Caco-2 (cell line): Measurements from ENCODE around the gene POLR2J3. TPM values are rescaled to one million over a fixed set of nuclear protein-coding genes. Genes with fewer than 3 reads are reported as not detected.
"Not testable (repeated sequence)": the region's sequence is repeated elsewhere in the genome, so short reads cannot be mapped to it uniquely, and the experiment has no call there.

ENCODE experiments used
- BruUV-seq: library from RNA; stranded (reverse); fragments of 400-500 nt; replicated peaks from 2 replicates; lab custom pipeline; 2021; lab: Mats Ljungman, UMichigan
- CTCF ChIA-PET: fragments of 300-600 bp; sonication (Branson Sonifier 250); formaldehyde crosslinking; loops from one replicate; lab custom pipeline; 2022; ENCODE audit warnings: antibody characterized with exemption; lab: Charles Lee
- POLR2A ChIA-PET: fragments of 300-600 bp; sonication (Branson Sonifier 250); formaldehyde crosslinking; loops from one replicate; lab custom pipeline; 2022; ENCODE audit warnings: antibody characterized with exemption; lab: Charles Lee
- DNase-seq, 2 experiments: peaks; one replicate each; pipeline versions ENCODE4 v3.0.0 to v3.0.0-alpha.2; 2020 to 2022
- H3K27me3 ChIP-seq: replicated peaks from 2 replicates; pipeline ENCODE4 v1.6.0; 2011; ENCODE audit warnings: low read length; ENCODE audit not compliant: control insufficient read depth, insufficient read depth
- H3K36me3 ChIP-seq: 2 replicates; pipeline ENCODE4 v1.5.1; 2011; ENCODE audit warnings: low read length; ENCODE audit not compliant: control insufficient read depth, insufficient read depth
- H3K4me1 ChIP-seq: fragments of 250-450 bp; sonication (Bioruptor Pico); 2 replicates; pipeline ENCODE4 v1.5.1; 2020; ENCODE audit warnings: mild to moderate bottlenecking
- H3K4me3 ChIP-seq: 2 replicates; pipeline ENCODE4 v1.5.1; 2011; ENCODE audit warnings: low read depth, mild to moderate bottlenecking, control low read depth, low read length
- H3K9me3 ChIP-seq: fragments of 250-450 bp; sonication (Bioruptor Pico); 2 replicates; pipeline ENCODE4 v1.5.1; 2020; ENCODE audit warnings: mild to moderate bottlenecking, moderate library complexity
- H3K27ac Mint-ChIP-seq: one replicate; pipeline ENCODE4 v1.8.0; 2022; ENCODE audit warnings: mixed read lengths; ENCODE audit not compliant: unreplicated experiment
- H3K27me3 Mint-ChIP-seq: one replicate; pipeline ENCODE4 v1.8.0; 2022; ENCODE audit warnings: mixed read lengths; ENCODE audit not compliant: insufficient read depth, unreplicated experiment
- H3K36me3 Mint-ChIP-seq: one replicate; pipeline ENCODE4 v1.8.0; 2022; ENCODE audit warnings: mild to moderate bottlenecking, mixed read lengths; ENCODE audit not compliant: insufficient read depth, unreplicated experiment
- H3K4me1 Mint-ChIP-seq: one replicate; pipeline ENCODE4 v1.8.0; 2022; ENCODE audit warnings: low read depth, mixed read lengths; ENCODE audit not compliant: unreplicated experiment
- H3K4me3 Mint-ChIP-seq: one replicate; pipeline ENCODE4 v1.8.0; 2022; ENCODE audit warnings: mild to moderate bottlenecking, moderate library complexity, mixed read lengths; ENCODE audit not compliant: unreplicated experiment
- H3K9me3 Mint-ChIP-seq: one replicate; pipeline ENCODE4 v1.8.0; 2022; ENCODE audit warnings: mixed read lengths; ENCODE audit not compliant: unreplicated experiment
- intact Hi-C: fragments of 100-400 bp; cut with micrococcal nuclease; formaldehyde crosslinking; loops from one replicate; pipeline ENCODE4 v1.10.0; 2022; ENCODE audit not compliant: unreplicated experiment
- total RNA-seq: library from RNA; stranded (reverse); gene quantifications from 2 replicates; pipeline ENCODE4 v1.2.3, GENCODE V29; 2022

The POLR2J3 gene
- total RNA-seq, 1 experiment from 2014 or later = 37.4 TPM

GRCh38 chr7:102550808-102551422 is 21.5 kb downstream of the POLR2J3 start, which contains the start of gene SPDYE2:
TSS of gene SPDYE2 (plus strand) at chr7:102551226. CDS start at chr7:102553256, 2,030 bp downstream.
- CTCF ChIA-PET, H3K27me3 Mint-ChIP-seq, H3K4me3 Mint-ChIP-seq, H3K4me1 ChIP-seq, H3K9me3 Mint-ChIP-seq, H3K4me3 ChIP-seq, DNase-seq, H3K36me3 Mint-ChIP-seq, H3K9me3 ChIP-seq, BruUV-seq, POLR2A ChIA-PET, H3K27me3 ChIP-seq, intact Hi-C loops, H3K4me1 Mint-ChIP-seq, H3K27ac Mint-ChIP-seq, H3K36me3 ChIP-seq: not testable (repeated sequence)

GRCh38 chr7:102546353-102546752 is 26.0 kb downstream of the POLR2J3 start:
- H3K4me1 Mint-ChIP-seq, H3K4me3 ChIP-seq, H3K36me3 ChIP-seq, BruUV-seq, H3K27ac Mint-ChIP-seq, H3K27me3 ChIP-seq, intact Hi-C loops, H3K4me1 ChIP-seq, H3K36me3 Mint-ChIP-seq, H3K4me3 Mint-ChIP-seq, H3K9me3 Mint-ChIP-seq, POLR2A ChIA-PET, H3K27me3 Mint-ChIP-seq, H3K9me3 ChIP-seq, CTCF ChIA-PET: not testable (repeated sequence)
- DNase-seq = peak in 1 of 2 experiments; percentile 0

- H3K27ac Mint-ChIP-seq, DNase-seq, CTCF ChIA-PET, H3K9me3 ChIP-seq, H3K27me3 Mint-ChIP-seq, H3K36me3 ChIP-seq, H3K9me3 Mint-ChIP-seq, H3K4me1 Mint-ChIP-seq, POLR2A ChIA-PET, H3K36me3 Mint-ChIP-seq, H3K4me3 ChIP-seq, H3K4me3 Mint-ChIP-seq, H3K4me1 ChIP-seq, BruUV-seq, intact Hi-C loops, H3K27me3 ChIP-seq: not testable (repeated sequence)
Observed at GRCh38 chr7:102545288-102545687, 27.1 kb downstream of the POLR2J3 start.

GRCh38 chr7:102544372-102544771 is 28.0 kb downstream of the POLR2J3 start:
- H3K27ac Mint-ChIP-seq, intact Hi-C loops, H3K9me3 ChIP-seq, H3K4me3 ChIP-seq, H3K36me3 ChIP-seq, CTCF ChIA-PET, H3K27me3 Mint-ChIP-seq, BruUV-seq, H3K4me3 Mint-ChIP-seq, DNase-seq, POLR2A ChIA-PET, H3K4me1 Mint-ChIP-seq, H3K4me1 ChIP-seq, H3K27me3 ChIP-seq, H3K36me3 Mint-ChIP-seq, H3K9me3 Mint-ChIP-seq: not testable (repeated sequence)

GRCh38 chr7:102543596-102543995 is 28.8 kb downstream of the POLR2J3 start, which contains the start of gene UPK3BL2:
TSS of gene UPK3BL2 (minus strand) at chr7:102543696. CDS start at chr7:102543636, 60 bp downstream.
- H3K4me1 Mint-ChIP-seq, H3K27ac Mint-ChIP-seq, H3K36me3 ChIP-seq, H3K36me3 Mint-ChIP-seq, H3K4me1 ChIP-seq, POLR2A ChIA-PET, H3K27me3 ChIP-seq, intact Hi-C loops, CTCF ChIA-PET, H3K9me3 Mint-ChIP-seq, H3K27me3 Mint-ChIP-seq, BruUV-seq, H3K9me3 ChIP-seq, H3K4me3 Mint-ChIP-seq, H3K4me3 ChIP-seq, DNase-seq: not testable (repeated sequence)

GRCh38 chr7:102542771-102543170 is 29.6 kb downstream of the POLR2J3 start:
- H3K27ac Mint-ChIP-seq, H3K4me3 Mint-ChIP-seq, intact Hi-C loops, H3K4me1 Mint-ChIP-seq, BruUV-seq, H3K9me3 Mint-ChIP-seq, H3K36me3 ChIP-seq, H3K27me3 Mint-ChIP-seq, CTCF ChIA-PET, H3K4me3 ChIP-seq, H3K36me3 Mint-ChIP-seq, H3K9me3 ChIP-seq, H3K4me1 ChIP-seq, H3K27me3 ChIP-seq, POLR2A ChIA-PET, DNase-seq: not testable (repeated sequence)

GRCh38 chr7:102542083-102542482 is 30.3 kb downstream of the POLR2J3 start:
- H3K4me1 ChIP-seq, H3K36me3 ChIP-seq, intact Hi-C loops, H3K4me3 ChIP-seq, H3K4me1 Mint-ChIP-seq, CTCF ChIA-PET, POLR2A ChIA-PET, H3K27ac Mint-ChIP-seq, H3K4me3 Mint-ChIP-seq, H3K36me3 Mint-ChIP-seq, BruUV-seq, DNase-seq, H3K27me3 ChIP-seq, H3K27me3 Mint-ChIP-seq, H3K9me3 Mint-ChIP-seq, H3K9me3 ChIP-seq: not testable (repeated sequence)
